SW480 (cell line): ENCODE measurements around the gene VIPR2.
"Not testable (repeated sequence)": the region's sequence is repeated elsewhere in the genome, so short reads cannot be mapped to it uniquely, and the experiment has no call there.

ENCODE experiments used
- DNase-seq: peaks from one replicate; pipeline ENCODE4 v3.0.0-alpha.2; 2016; ENCODE audit warnings: low spot score

Gene VIPR2

GRCh38 chr7:159103382-159104187 lies 41.1 kb downstream of the VIPR2 start:
- no peak for DNase-seq

- DNase-seq = no peak
These were observed 41.8 kb downstream of the VIPR2 start for GRCh38 chr7:159102681-159103381.

- DNase-seq = not testable (repeated sequence)
These were observed 43.0 kb downstream of the VIPR2 start for GRCh38 chr7:159101661-159102091.

- DNase-seq = not testable (repeated sequence)
These were observed 43.6 kb downstream of the VIPR2 start for GRCh38 chr7:159101083-159101395.

GRCh38 chr7:159100281-159101082 lies 44.2 kb downstream of the VIPR2 start:
- not testable (repeated sequence) for DNase-seq

- DNase-seq = no peak
These were observed 44.9 kb downstream of the VIPR2 start for GRCh38 chr7:159099711-159100231.

- no peak for DNase-seq
These were observed 45.6 kb downstream of the VIPR2 start for GRCh38 chr7:159098811-159099655.

GRCh38 chr7:159098424-159098786 lies 46.3 kb downstream of the VIPR2 start:
- no peak for DNase-seq

- no peak for DNase-seq
These were observed 46.8 kb downstream of the VIPR2 start for GRCh38 chr7:159097661-159098423.

GRCh38 chr7:159096736-159097581 lies 47.7 kb downstream of the VIPR2 start:
- DNase-seq = no peak

GRCh38 chr7:159095979-159096411 lies 48.7 kb downstream of the VIPR2 start:
- no peak for DNase-seq

- DNase-seq = no peak
These were observed 49.5 kb downstream of the VIPR2 start for GRCh38 chr7:159094919-159095915.

- no peak for DNase-seq
These were observed 50.5 kb downstream of the VIPR2 start for GRCh38 chr7:159094023-159094740.

- DNase-seq = no peak
These were observed 51.2 kb downstream of the VIPR2 start for GRCh38 chr7:159093351-159093971.

- DNase-seq = no peak
These were observed 52.0 kb downstream of the VIPR2 start for GRCh38 chr7:159092701-159093121.

GRCh38 chr7:159091480-159092475 lies 52.9 kb downstream of the VIPR2 start:
- DNase-seq = no peak
